ENCODE results near the gene CAMK2D.

Gene CAMK2D

DNA sequence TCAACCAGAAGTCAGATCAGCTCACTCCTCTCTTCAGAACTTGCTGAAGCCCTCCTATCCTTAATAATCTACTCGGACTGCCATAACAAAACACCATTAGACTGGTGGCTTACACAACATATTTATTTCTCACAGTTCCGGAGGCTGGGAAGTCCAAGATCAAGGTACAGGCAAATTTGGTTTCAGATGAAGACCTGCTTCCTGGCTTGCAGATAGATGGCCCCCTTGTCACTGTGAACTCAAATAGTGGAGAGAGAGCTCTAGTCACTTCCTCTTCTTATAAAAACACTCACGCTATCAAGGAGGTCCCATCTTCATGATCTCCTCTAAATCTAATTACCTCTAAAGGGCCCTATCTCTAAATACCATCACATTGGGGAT lies 125.1 kb downstream of the CAMK2D start:
- H3K4me3 ChIP-seq (ENCODE audit: low read length) = no peak overlapping the region
- H3K79me1 ChIP-seq (ENCODE audit: low read length) = no peaks in the 10 kb centered on the region
- no peak overlapping the region for H4K8ac ChIP-seq (ENCODE audit: low read depth, low read length)
- H2AK5ac ChIP-seq (ENCODE audit: low read length) = no peak overlapping the region
- no peak overlapping the region for H2BK15ac ChIP-seq (replicated peaks; ENCODE audit: low read depth)
- no peak overlapping the region for H3K23ac ChIP-seq (ENCODE audit: low read length)
- H3K36me3 ChIP-seq (ENCODE audit: control insufficient read depth, insufficient read depth, low read length) = no peaks in the 10 kb centered on the region
- H3K18ac ChIP-seq (ENCODE audit: low read length) = no peak overlapping the region
- no peaks in the 10 kb centered on the region for H3K27me3 ChIP-seq (ENCODE audit: insufficient read depth, low read length, poor library complexity)
- no peak overlapping the region for H2BK120ac ChIP-seq (ENCODE audit: low read depth, low read length)
- no peak overlapping the region for H3K27ac ChIP-seq (ENCODE audit: low read depth, low read length)
- H3K56ac ChIP-seq (ENCODE audit: low read length) = no peak overlapping the region
- no peak overlapping the region for H3K4me2 ChIP-seq (ENCODE audit: low read length)
- H3K4me1 ChIP-seq (ENCODE audit: control insufficient read depth, low read depth, low read length) = peaks cover 3% of the 10 kb centered on the region
- no peak overlapping the region for H4K5ac ChIP-seq (ENCODE audit: low read length)
- no peaks in the 10 kb centered on the region for H3K79me2 ChIP-seq (ENCODE audit: control insufficient read depth, insufficient read depth, low read length)
- no peak overlapping the region for H3K4ac ChIP-seq (ENCODE audit: low read depth, low read length)
- WGBS (ENCODE audit: extremely low coverage, insufficient coverage, low lambda C conversion rate) = no CpG with 5 or more reads among the region's 3 CpGs
- H2BK5ac ChIP-seq (ENCODE audit: low read length) = no peak overlapping the region
- no peak overlapping the region for H3K9ac ChIP-seq (ENCODE audit: low read length)
- DNase-seq = peak; percentile 54

DNA sequence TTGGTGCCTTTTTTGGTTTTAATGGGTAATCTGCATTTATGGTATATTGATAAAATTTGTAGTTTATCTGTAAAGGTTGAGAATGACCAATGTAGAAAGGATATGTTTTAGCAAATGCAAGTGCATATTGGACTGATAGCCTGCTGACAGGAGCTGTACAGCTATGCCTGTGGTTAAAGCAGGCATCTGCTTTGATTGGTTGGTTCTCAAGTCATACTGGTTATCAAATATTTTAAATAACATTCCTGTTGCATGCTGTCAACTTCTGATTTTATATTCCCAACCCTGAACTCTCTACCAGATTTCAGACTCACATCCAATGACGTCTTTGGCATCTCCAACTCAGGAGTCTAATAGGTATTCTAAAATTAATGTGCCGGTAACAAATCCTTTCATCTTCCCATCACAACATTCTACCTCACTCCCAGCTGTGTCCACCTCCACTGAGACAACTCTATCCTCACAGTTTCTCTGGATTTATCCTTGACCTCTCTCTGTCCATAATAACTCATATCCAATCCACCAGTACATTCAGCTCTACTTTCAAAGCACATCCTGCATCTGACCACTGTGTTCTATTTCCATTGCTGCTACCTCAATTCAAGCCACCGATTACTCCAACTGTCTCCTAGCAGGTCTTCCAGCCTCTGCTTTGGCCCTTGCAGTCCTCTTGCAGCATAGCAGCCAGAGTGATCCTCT lies 125.7 kb downstream of the CAMK2D start:
- no peak overlapping the region for H3K4ac ChIP-seq (ENCODE audit: low read depth, low read length)
- no peak for DNase-seq
- no peak overlapping the region for H3K27ac ChIP-seq (ENCODE audit: low read depth, low read length)
- no peak overlapping the region for H3K9ac ChIP-seq (ENCODE audit: low read length)
- no peak overlapping the region for H4K8ac ChIP-seq (ENCODE audit: low read depth, low read length)
- H3K4me2 ChIP-seq (ENCODE audit: low read length) = no peak overlapping the region
- H3K23ac ChIP-seq (ENCODE audit: low read length) = no peak overlapping the region
- no peaks in the 10 kb centered on the region for H3K79me1 ChIP-seq (ENCODE audit: low read length)
- H4K5ac ChIP-seq (ENCODE audit: low read length) = no peak overlapping the region
- no peak overlapping the region for H2BK120ac ChIP-seq (ENCODE audit: low read depth, low read length)
- H3K18ac ChIP-seq (ENCODE audit: low read length) = no peak overlapping the region
- no peak overlapping the region for H3K56ac ChIP-seq (ENCODE audit: low read length)
- H2AK5ac ChIP-seq (ENCODE audit: low read length) = no peak overlapping the region
- no peak overlapping the region for H2BK5ac ChIP-seq (ENCODE audit: low read length)
- no peak overlapping the region for H3K4me3 ChIP-seq (ENCODE audit: low read length)
- H3K27me3 ChIP-seq (ENCODE audit: insufficient read depth, low read length, poor library complexity) = no peaks in the 10 kb centered on the region
- no peaks in the 10 kb centered on the region for H3K36me3 ChIP-seq (ENCODE audit: control insufficient read depth, insufficient read depth, low read length)
- H3K4me1 ChIP-seq (ENCODE audit: control insufficient read depth, low read depth, low read length) = peaks cover 3% of the 10 kb centered on the region
- H3K79me2 ChIP-seq (ENCODE audit: control insufficient read depth, insufficient read depth, low read length) = no peaks in the 10 kb centered on the region
- no peak overlapping the region for H2BK15ac ChIP-seq (replicated peaks; ENCODE audit: low read depth)
- WGBS (ENCODE audit: extremely low coverage, insufficient coverage, low lambda C conversion rate) = no CpG with 5 or more reads among the region's 3 CpGs

DNA sequence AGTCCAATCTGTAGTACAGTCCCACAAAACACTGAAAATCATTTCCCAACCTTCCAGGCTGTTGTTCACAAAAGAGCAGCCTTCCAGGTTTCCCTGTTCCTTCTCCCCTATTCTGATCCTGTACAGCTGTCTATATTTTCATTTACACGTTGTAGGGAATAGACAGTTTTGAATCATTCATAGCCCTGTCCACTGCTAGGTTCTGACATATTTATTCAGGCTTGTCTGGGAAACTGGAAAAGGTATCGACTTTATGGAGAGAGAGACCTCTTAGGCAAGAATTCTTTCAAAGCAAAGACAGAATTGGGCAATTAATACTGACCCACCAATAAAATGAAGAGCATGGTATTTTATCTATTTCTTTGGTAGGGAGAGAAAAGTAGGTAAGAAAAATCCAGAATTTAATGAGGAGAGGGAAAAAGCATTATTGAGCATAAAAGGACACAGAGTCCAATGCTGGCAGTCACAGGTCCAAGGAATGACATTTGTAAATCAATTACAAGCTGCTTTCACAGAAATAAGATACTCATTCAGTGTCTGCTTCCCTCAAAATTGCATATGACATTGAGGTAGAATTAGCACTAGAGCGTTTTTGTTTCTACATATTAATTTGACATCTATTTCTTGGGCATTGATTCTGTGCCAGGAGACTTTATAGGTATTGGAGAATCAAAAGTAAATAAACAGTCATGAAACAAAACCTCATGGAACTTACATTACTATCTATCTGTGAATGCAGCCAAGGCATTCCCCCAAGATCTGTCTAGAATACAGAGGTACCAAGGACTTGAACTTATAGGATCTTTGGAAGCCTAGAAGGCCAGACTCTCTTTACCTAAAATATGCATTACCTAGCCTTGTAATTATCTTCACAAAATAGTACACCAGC lies 127.2 kb downstream of the CAMK2D start:
- Histone ChIP-seq H3K56ac (ENCODE audit: low read length) (no peak overlapping the region), H3K27me3 (ENCODE audit: insufficient read depth, low read length, poor library complexity) (no peaks in the 10 kb centered on the region), H4K5ac (ENCODE audit: low read length) (no peak overlapping the region), H3K18ac (ENCODE audit: low read length) (no peak overlapping the region), H3K4me1 (ENCODE audit: control insufficient read depth, low read depth, low read length) (peaks cover 3% of the 10 kb centered on the region), H3K79me1 (ENCODE audit: low read length) (no peaks in the 10 kb centered on the region), H3K4me3 (ENCODE audit: low read length) (no peak overlapping the region), H3K4ac (ENCODE audit: low read depth, low read length) (no peak overlapping the region), H2BK120ac (ENCODE audit: low read depth, low read length) (no peak overlapping the region), H3K23ac (ENCODE audit: low read length) (no peak overlapping the region), H4K8ac (ENCODE audit: low read depth, low read length) (no peak overlapping the region), H2BK15ac (replicated peaks; ENCODE audit: low read depth) (no peak overlapping the region), H2BK5ac (ENCODE audit: low read length) (no peak overlapping the region), H3K27ac (ENCODE audit: low read depth, low read length) (no peak overlapping the region), H3K36me3 (ENCODE audit: control insufficient read depth, insufficient read depth, low read length) (no peaks in the 10 kb centered on the region), H2AK5ac (ENCODE audit: low read length) (no peak overlapping the region), H3K4me2 (ENCODE audit: low read length) (no peak overlapping the region), H3K9ac (ENCODE audit: low read length) (no peak overlapping the region), H3K79me2 (ENCODE audit: control insufficient read depth, insufficient read depth, low read length) (no peaks in the 10 kb centered on the region)
- no CpG with 5 or more reads among the region's 3 CpGs for WGBS (ENCODE audit: extremely low coverage, insufficient coverage, low lambda C conversion rate)
- no peak for DNase-seq

DNA sequence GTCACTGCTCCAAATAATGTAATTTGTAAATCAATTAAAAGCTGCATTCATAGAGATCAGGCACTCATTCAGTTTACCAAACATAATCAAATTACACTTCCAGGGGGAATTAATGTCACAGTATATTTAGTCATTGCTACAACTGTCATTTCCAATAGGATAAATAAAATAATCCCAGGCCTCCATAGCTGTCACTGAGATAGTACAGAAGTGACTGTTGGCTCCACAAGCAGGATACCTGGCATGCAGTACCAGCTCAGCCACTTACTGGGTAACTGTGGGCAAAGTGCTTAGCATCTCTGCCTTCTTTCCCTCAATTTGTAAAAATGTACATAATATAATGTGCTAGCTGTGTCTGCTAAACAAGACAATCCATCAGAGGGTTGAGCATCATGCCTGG lies 128.1 kb downstream of the CAMK2D start:
- no peak for DNase-seq
- H3K27ac ChIP-seq (ENCODE audit: low read depth, low read length) = no peak overlapping the region
- H3K79me1 ChIP-seq (ENCODE audit: low read length) = no peaks in the 10 kb centered on the region
- no peak overlapping the region for H3K4ac ChIP-seq (ENCODE audit: low read depth, low read length)
- no peak overlapping the region for H3K56ac ChIP-seq (ENCODE audit: low read length)
- no peak overlapping the region for H3K4me3 ChIP-seq (ENCODE audit: low read length)
- no peak overlapping the region for H2BK5ac ChIP-seq (ENCODE audit: low read length)
- no peak overlapping the region for H2BK15ac ChIP-seq (replicated peaks; ENCODE audit: low read depth)
- H3K36me3 ChIP-seq (ENCODE audit: control insufficient read depth, insufficient read depth, low read length) = no peaks in the 10 kb centered on the region
- no peak overlapping the region for H2BK120ac ChIP-seq (ENCODE audit: low read depth, low read length)
- no peak overlapping the region for H2AK5ac ChIP-seq (ENCODE audit: low read length)
- peaks cover 3% of the 10 kb centered on the region for H3K4me1 ChIP-seq (ENCODE audit: control insufficient read depth, low read depth, low read length)
- no peak overlapping the region for H3K23ac ChIP-seq (ENCODE audit: low read length)
- no peaks in the 10 kb centered on the region for H3K27me3 ChIP-seq (ENCODE audit: insufficient read depth, low read length, poor library complexity)
- no peak overlapping the region for H4K8ac ChIP-seq (ENCODE audit: low read depth, low read length)
- H4K5ac ChIP-seq (ENCODE audit: low read length) = no peak overlapping the region
- H3K18ac ChIP-seq (ENCODE audit: low read length) = no peak overlapping the region
- no peaks in the 10 kb centered on the region for H3K79me2 ChIP-seq (ENCODE audit: control insufficient read depth, insufficient read depth, low read length)
- H3K9ac ChIP-seq (ENCODE audit: low read length) = no peak overlapping the region
- H3K4me2 ChIP-seq (ENCODE audit: low read length) = no peak overlapping the region

DNA sequence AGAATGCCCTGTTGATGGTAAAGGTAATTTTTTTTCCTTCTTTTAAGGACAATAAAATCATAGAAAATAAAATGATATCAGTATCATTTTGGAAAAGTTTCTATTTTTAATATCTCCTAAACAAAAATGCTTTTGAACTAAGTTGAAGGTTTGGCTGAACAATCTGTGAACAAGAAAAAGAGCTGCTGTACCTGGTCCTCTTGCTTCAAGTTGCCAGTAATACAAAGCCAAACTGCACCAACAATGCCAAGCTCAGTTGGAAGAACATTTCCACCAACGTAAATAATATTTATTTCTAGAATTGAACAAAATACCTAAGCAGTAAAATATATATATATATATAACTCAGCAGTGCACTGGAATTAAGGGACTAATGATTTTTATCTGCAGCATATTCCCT lies 132.8 kb downstream of the CAMK2D start:
- Histone ChIP-seq H3K4ac (ENCODE audit: low read depth, low read length) (no peak overlapping the region), H3K56ac (ENCODE audit: low read length) (no peak overlapping the region), H3K23ac (ENCODE audit: low read length) (no peak overlapping the region), H2AK5ac (ENCODE audit: low read length) (no peak overlapping the region), H4K8ac (ENCODE audit: low read depth, low read length) (no peak overlapping the region), H3K27ac (ENCODE audit: low read depth, low read length) (no peak overlapping the region), H3K18ac (ENCODE audit: low read length) (no peak overlapping the region), H3K9ac (ENCODE audit: low read length) (no peak overlapping the region), H3K4me3 (ENCODE audit: low read length) (no peak overlapping the region), H3K4me1 (ENCODE audit: control insufficient read depth, low read depth, low read length) (no peaks in the 10 kb centered on the region), H3K36me3 (ENCODE audit: control insufficient read depth, insufficient read depth, low read length) (no peaks in the 10 kb centered on the region), H4K5ac (ENCODE audit: low read length) (no peak overlapping the region), H3K27me3 (ENCODE audit: insufficient read depth, low read length, poor library complexity) (no peaks in the 10 kb centered on the region), H3K4me2 (ENCODE audit: low read length) (no peak overlapping the region), H2BK5ac (ENCODE audit: low read length) (no peak overlapping the region), H2BK15ac (replicated peaks; ENCODE audit: low read depth) (no peak overlapping the region), H3K79me2 (ENCODE audit: control insufficient read depth, insufficient read depth, low read length) (no peaks in the 10 kb centered on the region), H2BK120ac (ENCODE audit: low read depth, low read length) (no peak overlapping the region), H3K79me1 (ENCODE audit: low read length) (no peaks in the 10 kb centered on the region)
- DNase-seq = no peak
- WGBS (ENCODE audit: extremely low coverage, insufficient coverage, low lambda C conversion rate) = no CpG with 5 or more reads among the region's 1 CpG

Data from mesendoderm (in vitro differentiated cells).